GM20431 (cell line): ENCODE results near the gene MSX1.

Source experiments
- in situ Hi-C: fragments of 300-500 bp; cut with MseI, MboI; formaldehyde crosslinking; loops from one replicate; pipeline ENCODE4 v1.15.0; 2020; ENCODE audit warnings: low sequenced_read_pairs; ENCODE audit not compliant: unreplicated experiment

Gene MSX1

DNA sequence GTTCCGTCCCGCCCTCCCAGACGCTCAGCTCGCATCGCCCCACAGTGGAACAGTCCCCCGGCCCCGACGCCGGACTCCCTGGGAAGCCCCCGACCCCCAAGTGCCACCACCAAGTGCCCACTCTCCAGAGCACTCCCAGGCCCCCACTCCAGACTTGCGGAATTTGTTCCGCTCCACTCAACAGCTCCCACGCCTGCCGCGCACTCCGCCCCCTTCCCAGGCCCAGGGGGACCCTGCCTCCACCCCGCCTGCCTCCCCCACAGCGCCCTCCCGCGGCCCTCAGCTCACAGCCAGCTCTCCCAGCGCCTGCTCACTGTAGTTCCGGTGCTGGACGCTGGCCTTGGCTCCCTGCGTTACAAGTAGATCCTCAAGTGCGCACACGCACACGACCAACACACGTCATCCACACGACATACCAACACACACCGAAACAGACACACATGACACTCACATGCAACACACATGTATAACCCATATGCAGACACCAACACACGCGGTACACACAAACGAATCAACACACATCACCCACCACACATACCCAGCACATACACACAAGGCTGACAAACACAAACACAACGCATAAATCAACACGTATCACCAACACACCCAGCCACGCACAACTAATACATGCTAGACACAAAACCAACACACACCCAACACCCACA is 8.0 kb downstream of the MSX1 start:
- in situ Hi-C loops, result no loop called here

DNA sequence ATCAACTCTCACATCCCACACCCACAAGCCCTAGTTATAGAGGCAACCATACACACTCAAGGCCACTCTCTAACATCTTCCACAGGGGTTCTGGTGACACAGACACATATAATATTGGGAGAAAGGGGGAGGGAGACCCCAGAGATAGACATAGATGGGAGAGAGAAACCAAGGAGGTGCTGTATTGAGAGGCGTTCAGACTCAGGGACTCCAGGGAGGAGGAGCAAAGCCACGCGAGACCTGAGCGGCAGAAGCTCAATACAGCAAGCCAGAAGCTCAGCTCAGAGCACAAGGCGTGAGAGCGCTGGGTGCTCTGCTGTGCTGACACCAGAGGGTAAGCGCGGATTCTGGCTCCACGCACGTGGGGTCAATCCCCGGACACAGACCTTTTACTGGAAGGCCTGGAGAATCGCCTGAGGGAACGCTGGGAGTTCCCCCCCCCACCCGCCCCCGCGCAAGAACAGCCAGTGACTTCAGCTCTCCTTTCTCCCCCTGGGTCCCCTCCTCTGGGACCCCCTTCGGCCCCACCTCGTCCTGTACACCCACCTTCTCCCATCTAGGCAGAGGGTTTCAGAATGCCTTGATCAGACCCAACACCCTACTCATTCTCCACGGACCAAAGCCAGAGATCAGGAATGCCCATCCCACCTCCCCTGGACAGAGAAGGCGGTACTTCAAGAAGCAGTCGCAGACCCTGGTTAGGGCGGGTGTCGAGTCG is 8.7 kb downstream of the MSX1 start:
- in situ Hi-C loops, result no loop called here

DNA sequence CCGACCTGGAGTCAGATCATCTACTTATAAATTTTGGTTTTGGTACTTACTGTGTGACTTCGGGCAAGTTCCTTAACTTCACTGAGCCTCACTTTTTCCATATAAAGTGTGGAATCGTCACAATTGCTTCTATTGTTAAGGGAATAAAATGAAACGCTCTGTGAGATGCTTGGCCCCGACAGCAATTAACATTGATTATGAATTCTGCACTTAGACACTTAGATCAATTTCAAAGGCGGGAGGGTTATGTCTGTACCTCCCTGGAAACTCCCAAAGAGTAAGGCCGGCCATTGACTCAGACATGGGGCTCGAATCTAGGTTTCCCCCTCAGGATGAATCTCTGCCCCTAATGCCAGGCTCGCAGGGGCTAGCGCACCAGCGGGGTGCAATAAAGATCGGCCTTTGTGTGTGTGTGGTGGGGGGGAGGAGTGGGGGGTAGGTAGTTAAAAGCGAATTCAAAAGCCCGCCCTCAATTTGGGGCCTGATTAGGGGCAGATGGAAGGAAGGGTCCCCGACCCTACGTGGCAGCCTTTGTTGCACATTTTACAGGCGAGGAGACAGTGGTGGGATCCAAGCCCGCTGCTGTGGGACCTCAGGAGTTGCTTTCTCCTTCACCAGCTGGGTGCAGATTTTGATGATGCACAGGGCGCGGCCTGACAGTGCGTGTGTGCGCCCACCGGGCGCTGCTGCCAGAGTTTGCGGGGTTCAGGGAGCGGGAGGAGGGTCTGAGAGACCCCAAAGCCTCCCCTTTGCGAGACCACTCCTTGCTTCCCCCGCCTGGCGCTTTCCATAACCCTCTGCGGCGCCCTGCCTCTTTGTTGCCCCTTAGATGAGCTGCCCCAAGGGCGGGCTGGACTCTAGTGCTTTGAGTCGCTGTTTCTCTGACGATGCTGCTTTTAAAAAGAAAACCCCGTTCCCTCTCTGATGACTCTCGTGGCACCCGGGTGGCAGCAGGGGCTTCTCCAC is 9.6 kb downstream of the MSX1 start:
- in situ Hi-C loops, result no loop called here

DNA sequence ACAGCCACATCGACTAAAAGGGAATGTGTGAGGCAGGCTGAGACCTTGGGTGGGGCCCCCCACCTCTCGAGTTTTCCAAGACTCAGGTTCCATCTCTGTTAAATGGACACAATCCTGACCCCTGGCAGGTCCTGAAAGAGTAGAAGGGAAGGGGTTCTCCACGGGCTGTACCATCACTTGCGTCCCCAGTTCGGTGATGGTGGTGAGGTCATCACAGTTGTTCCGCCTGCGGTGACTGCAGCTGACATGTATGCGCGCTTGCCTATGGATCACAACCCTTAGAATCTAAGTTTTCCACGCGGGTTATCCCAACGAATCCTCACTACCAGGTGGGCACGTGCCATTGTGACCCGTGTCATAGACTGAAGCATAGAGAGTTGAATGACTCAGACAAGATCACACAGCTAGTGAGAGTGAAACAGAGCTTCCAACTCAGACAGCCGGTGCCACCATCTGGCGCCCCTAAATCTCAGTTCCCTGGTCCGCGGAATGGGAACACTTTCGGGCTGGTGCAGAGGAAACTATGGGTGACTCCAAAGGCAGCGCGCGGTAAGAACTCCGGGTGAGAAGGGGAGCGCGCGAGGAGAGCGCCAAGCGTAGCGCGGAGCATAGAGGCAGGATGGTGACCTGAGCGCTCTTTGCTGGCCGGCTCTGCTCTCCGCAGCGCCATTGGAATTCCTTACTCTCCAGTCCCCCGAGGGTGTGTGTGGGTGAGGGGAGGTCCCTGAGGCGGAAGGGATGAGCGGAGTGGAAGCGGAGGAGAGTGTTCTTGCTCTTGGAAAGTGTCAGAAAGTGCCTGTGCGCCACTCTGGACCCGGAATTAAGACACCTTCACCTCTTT is 10.5 kb downstream of the MSX1 start:
- in situ Hi-C loops, result no loop called here

DNA sequence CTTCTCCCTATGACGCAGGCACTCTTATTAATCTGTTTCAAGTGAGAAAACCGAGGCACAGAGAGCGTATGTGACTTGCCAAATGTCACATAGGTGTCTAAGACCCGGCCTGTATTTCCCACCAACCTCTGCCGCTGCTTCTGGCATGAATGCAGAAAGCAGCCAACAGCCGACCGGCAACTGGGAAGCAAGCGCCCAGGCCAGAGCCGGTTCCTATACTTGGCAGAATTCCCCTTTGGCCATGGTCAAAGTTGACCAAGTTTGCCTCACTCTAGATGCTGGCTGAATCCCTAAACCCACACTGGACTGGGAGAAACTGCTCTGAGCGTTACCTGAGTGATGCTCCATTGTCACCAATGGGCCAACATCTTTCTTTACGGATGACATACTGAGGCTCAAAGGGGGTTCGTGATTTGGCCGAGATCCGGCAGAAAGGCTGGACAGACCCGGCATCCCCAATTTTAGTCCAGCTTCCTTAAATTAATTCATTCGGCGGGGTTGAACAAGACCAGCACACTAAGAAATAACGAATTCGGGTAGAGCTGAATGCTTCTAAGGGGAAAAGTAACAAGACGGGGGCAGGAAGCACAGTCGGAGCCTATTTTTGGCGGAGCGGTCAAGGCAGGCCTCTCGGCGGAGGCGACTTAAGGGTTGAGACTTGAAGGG is 11.2 kb downstream of the MSX1 start:
- in situ Hi-C loops, result no loop called here

DNA sequence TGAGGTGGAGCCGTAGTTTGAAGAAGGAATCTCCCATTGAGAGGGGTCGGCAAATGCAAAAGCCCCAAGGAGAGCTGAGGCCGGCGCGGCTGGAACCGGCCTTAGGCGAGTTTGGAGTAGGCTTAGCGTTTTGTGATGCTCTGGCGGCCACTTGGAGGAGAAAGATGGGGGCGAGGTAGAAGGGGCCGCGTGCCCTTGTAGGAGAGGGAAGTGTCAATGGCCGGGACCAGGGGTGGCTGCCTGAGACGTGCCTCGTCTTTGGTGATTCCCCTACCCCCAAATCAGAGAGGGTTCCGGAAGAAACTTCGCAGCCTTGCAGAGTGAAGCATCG is 11.7 kb downstream of the MSX1 start:
- in situ Hi-C loops, result no loop called here

DNA sequence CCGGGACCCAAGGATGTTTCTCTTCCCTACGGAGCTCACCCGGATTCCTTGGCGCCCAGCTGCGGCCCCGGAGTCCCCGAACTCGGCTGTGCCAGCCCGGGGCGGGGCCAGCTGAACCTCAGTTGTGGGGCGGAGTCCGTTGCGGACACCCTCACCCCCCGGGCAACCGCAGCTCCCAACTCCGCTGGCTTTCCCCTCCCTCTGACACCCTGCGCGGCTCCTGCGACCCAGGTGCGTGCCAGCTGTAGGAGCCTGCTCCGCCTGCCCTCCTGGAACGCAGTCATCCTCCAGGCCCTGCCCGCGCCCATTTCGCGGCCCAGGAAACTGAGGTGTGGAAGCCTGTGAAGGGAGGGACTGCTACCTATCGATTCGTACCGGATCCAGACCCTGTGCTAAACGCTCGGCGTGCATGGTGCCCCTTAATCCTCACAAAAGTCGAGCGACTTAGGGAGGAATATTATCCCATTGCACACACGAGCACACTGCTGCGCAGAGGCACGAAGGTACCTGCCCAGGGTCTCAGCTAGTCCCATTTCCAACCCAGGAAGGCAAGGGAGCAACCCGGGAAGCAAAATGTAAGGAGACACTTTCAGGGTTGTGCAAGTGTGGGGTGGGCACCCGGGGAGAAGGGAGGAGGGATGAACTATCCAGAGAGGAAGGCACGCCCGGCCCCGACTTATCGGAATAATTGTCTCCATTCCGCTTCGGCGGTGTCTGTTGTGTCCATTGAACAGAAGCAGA is 12.3 kb downstream of the MSX1 start:
- in situ Hi-C loops, result no loop called here

DNA sequence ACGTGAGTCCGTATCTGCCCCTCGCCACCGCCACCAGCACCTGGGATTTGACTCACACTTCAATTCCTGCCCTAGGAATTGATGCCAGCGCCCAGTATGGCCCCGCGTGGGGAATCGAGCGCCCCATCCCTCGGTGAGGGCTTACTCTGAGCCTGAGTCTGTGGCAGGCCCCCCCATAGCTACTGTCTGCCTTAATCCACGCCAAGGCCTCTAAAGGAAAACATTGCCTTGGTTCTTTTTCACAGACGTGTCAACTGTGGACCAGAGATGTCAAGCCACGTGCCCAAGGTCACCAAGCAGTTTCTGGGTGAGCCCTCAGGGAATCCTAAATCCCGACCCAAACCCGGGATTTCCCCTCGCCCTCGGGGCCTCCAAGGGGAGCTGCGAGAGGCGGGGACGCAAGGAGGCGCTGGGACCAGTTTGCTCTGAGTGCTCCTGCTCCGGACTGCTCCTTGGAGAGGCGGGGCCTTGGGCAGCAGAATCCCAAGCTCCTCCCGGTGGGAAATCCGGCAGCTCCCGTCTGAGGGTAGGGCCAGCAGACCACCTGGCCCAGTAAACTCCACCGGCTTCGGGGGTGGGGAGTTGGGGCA is 12.9 kb downstream of the MSX1 start:
- in situ Hi-C loops, result no loop called here

DNA sequence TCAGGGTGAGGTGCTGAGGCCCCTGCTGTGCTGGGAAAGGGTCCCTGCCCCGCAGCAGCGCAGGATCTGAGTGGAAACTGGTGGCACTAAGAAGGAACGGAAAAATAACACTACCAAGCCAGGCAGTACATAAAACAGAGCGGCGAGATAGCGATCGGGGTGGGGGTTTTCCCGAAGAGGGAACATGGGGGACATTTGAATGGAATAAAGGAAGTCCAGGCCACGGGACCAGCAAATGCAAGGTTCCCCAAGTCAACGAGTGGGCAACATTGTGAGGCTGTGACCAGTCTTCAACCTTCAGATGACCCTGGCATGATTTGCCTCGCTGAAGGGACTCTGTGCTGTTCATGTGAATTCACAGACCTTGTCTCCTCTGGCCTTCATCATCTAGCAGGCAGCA is 13.7 kb downstream of the MSX1 start:
- in situ Hi-C loops, result no loop called here

DNA sequence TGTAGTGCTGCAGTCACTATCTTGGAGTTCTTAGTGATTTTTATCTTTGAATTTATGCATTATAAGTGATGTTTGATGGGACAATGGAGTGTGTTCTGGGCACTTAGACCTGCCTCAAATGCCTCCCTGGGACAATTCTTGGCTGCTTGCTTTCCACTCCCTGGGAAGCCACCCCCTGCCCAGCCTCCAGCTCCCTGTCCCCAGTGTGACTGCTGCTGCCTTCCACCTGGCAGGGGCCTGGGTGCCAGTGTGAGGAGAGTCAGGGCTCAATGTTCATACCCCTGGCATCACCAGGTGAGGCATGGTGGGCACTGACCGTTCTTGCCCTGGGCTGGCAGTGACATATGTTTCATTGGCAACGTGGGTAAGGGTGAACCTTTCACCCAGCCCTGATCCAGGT is 14.8 kb downstream of the MSX1 start:
- in situ Hi-C loops, result no loop called here

DNA sequence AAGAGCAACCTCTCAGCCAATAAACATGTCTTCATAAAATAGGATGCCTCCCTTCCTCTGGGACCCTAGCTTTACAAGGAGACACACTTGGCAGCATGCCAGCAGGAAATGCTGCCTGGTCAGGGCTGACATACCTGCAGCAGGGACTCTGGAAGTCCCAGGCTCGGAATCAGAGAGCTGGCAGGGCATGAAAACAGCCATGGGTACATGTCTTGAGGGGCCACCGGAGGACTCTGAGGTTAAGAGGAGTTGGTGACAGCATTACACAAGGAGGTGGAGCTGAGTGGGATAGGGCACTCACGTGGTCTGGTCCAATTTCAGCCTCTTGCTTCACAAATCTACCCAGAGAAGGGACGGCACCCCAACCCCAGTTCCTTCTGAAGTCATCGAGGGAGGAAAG is 15.7 kb downstream of the MSX1 start:
- in situ Hi-C loops, result loop anchor here (25.0 kb wide), 1 partner anchor 388 kb away; no protein-coding TSS in a partner anchor

DNA sequence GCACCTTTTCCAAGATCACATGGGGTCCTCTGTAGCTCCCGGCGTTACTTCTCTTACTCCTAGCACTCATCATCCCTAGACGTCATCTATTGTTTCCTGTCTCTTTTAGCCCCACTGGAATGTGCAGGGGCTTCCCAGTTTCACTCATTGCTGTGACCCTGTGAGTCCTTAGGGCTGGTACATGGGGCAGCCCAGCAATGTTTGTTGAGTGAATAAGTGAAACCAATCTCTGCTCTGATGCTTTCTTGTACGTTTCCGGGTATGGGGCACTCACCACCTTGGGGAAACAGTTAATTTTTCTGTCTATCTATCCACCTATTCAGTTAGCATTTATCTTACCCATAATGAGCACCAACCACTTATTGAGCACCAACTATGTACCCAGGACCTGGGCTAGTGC is 16.1 kb downstream of the MSX1 start:
- in situ Hi-C loops, result loop anchor here (25.0 kb wide), 1 partner anchor 388 kb away; no protein-coding TSS in a partner anchor

DNA sequence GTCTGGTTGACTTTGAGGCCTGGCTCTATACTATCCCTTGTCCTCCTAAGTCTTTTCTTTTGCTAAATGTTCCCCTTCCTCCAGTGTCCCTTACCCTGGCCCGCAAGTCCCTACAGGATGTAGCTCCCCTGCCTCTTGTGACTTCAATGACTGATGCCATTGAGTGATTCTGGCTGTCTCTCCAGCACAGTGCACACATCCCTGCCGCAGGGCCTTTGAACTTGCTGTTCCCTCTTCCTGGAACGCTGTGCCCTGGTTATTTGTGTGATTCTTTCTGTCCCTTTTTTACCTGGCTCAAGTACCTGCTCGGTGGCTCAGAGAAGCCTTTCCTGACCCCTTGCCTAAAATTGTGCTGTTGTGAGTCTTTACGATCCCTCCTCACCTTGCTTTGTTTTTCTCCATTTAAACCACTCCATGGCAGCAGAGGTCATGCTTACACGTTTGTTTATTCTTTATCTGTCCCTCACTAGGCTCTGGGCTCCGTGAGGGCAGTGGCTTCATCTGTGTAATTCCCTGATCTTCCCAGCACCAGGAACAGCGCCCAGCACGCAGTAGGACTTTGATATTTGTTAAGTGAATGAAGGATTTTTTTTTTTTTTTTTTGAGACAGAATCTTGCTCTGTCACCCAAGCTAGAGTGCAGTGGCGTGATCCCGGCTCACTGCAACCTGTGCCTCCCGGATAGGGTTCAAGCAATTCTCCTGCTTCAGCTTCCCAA is 17.6 kb downstream of the MSX1 start:
- in situ Hi-C loops, result loop anchor here (25.0 kb wide), 1 partner anchor 390 kb away; no protein-coding TSS in a partner anchor

DNA sequence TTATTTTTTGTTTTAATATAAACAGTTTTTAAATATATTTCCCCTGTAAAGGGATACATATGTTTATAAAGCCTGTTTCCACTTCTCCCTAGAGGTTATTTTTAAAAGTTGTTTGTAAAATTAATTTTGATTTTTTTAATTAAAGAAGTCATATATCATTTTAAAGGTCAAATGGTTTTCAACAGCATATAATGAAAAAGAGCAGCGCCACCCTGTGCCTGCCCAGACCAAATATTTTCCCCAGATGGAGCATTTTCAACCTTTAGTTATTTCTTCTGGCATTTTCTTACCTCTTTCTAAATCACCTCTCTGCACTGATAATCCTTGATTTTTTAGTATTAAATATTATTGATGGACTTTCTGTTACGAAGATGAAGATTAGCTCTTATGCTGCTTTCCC is 21.0 kb downstream of the MSX1 start:
- in situ Hi-C loops, result loop anchor here (25.0 kb wide), 1 partner anchor 393 kb away; no protein-coding TSS in a partner anchor

DNA sequence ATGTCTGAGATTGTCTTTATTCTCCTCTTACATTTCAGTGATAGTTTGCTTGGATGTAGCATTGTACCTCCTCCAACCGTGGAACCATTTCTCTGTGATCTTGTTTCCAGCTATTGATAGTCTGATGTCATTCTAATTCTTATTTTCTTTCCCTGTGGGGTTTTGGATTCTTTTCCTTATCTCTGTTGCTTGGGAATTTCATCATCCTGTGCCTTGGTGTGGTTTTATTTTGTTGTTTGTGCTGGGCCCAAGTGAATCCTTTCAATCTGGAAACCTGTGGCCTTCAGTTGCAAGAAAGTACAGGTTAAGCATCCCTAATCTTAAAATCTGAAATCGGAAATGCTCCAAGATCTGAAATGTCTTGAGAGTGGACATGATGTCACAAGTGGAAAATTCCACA is 22.0 kb downstream of the MSX1 start:
- in situ Hi-C loops, result loop anchor here (25.0 kb wide), 1 partner anchor 394 kb away; no protein-coding TSS in a partner anchor

DNA sequence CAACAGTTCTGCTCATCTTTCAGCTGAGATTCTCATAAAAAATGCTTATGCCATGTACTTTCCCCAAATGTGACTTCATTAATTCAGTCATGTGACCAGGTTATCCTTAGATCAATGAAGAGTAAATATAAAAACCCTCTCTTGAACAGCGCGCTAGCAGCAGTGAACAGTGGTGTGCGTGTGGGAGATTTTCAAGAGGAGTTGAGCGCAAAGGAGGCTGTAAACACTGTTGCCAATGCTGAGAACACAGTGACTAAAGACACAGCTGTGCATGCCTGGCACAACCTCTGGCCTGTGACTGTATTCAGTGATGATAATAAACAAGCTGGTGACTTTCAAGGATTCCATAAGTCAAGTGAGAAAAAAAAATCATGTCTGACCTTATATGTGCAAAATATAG is 25.1 kb downstream of the MSX1 start:
- in situ Hi-C loops, result loop anchor here (25.0 kb wide), 1 partner anchor 397 kb away; no protein-coding TSS in a partner anchor

DNA sequence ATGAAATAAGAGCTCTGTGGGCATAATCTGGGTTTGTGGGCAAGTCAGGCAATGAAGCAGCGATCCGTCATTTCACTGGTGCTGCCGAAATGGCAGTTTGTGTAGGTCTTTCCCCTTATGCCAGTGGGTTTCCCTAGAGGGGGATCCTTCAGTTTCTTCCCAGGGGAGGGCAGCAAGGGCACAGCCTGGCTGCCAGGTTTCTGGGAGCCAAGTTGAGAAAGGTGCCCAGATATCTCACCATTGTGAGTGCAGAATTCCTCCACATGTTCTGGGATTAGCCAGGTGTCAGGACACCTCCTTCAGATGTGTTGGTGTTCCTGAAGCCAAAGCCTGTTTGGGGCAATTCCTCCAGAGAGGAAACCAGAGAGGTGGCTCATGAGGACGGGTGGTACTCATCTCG is 28.0 kb downstream of the MSX1 start:
- in situ Hi-C loops, result loop anchor here (25.0 kb wide), 1 partner anchor 400 kb away; no protein-coding TSS in a partner anchor
